CD8-positive, alpha-beta memory T cell (primary cell): ENCODE results near the gene MYH9. TPM values are rescaled to one million over a fixed set of nuclear protein-coding genes. Genes with fewer than 3 reads are reported as not detected.

Experiments
- CTCF ChIA-PET: fragments of 350-600 bp; sonication (Branson Sonifier 250); formaldehyde crosslinking; loops from one replicate; lab custom pipeline; 2021; ENCODE audit warnings: antibody characterized with exemption; lab: Charles Lee
- POLR2A ChIA-PET: fragments of 350-600 bp; sonication (Branson Sonifier 250); formaldehyde crosslinking; loops from one replicate; lab custom pipeline; 2021; ENCODE audit warnings: antibody characterized with exemption; lab: Charles Lee
- DNase-seq, 5 donors: peaks; one replicate each; pipeline versions ENCODE4 v3.0.0 to v3.0.0-alpha.2; 2020 to 2022; ENCODE audit warnings: mixed read lengths in 1 of 5
- H3K27ac ChIP-seq: one replicate; pipeline ENCODE4 v1.7.0; 2013; ENCODE audit warnings: low read depth, mild to moderate bottlenecking, low read length, moderate library complexity
- H3K27me3 ChIP-seq: 2 replicates; pipeline ENCODE4 v1.7.0; 2013; ENCODE audit warnings: low read length, mild to moderate bottlenecking; ENCODE audit not compliant: insufficient read depth, poor library complexity, severe bottlenecking
- H3K36me3 ChIP-seq: 2 replicates; pipeline ENCODE4 v1.7.0; 2013; ENCODE audit warnings: mild to moderate bottlenecking, low read length, moderate library complexity; ENCODE audit not compliant: insufficient read depth
- H3K4me1 ChIP-seq: 2 replicates; pipeline ENCODE4 v1.7.0; 2013; ENCODE audit warnings: mild to moderate bottlenecking, low read length, moderate library complexity; ENCODE audit not compliant: insufficient read depth
- H3K4me3 ChIP-seq: 2 replicates; pipeline ENCODE4 v1.7.0; 2013; ENCODE audit warnings: mild to moderate bottlenecking, low read length
- H3K9me3 ChIP-seq: 2 replicates; pipeline ENCODE4 v1.7.0; 2013; ENCODE audit warnings: mild to moderate bottlenecking, low read length
- H3K27ac Mint-ChIP-seq, 8 donors: one replicate each; pipeline ENCODE4 v1.8.0; 2020 to 2021; ENCODE audit warnings: mixed read lengths in 8 of 8, mild to moderate bottlenecking in 6 of 8, inconsistent platforms in 3 of 8, moderate library complexity in 3 of 8
- H3K27me3 Mint-ChIP-seq, 2 donors: one replicate each; pipeline ENCODE4 v1.8.0; 2020 to 2021; ENCODE audit warnings: mixed read lengths in 2 of 2, mild to moderate bottlenecking in 1 of 2, moderate library complexity in 1 of 2
- H3K36me3 Mint-ChIP-seq, 3 donors: one replicate each; pipeline ENCODE4 v1.8.0; 2020 to 2021; ENCODE audit warnings: mixed read lengths in 3 of 3, inconsistent platforms in 1 of 3, mild to moderate bottlenecking in 1 of 3
- H3K4me1 Mint-ChIP-seq, 3 donors: one replicate each; pipeline ENCODE4 v1.8.0; 2020 to 2021; ENCODE audit warnings: mixed read lengths in 3 of 3, inconsistent platforms in 1 of 3, mild to moderate bottlenecking in 1 of 3
- H3K4me3 Mint-ChIP-seq, 7 donors: one replicate each; pipeline ENCODE4 v1.8.0; 2020 to 2021; ENCODE audit warnings: mixed read lengths in 7 of 7, mild to moderate bottlenecking in 6 of 7, moderate library complexity in 4 of 7, inconsistent platforms in 2 of 7
- H3K9me3 Mint-ChIP-seq, 5 donors: one replicate each; pipeline ENCODE4 v1.8.0; 2020 to 2022; ENCODE audit warnings: mixed read lengths in 5 of 5, mild to moderate bottlenecking in 3 of 5, moderate library complexity in 2 of 5, inconsistent platforms in 1 of 5
- polyA plus RNA-seq: library from polyadenylated mRNA; unstranded; fragments of 300-500 nt; fragmentation: Illumina TruSeq; gene quantifications from one replicate; pipeline ENCODE4 v1.2.3, GENCODE V29; 2021
- total RNA-seq, 2 experiments: library from RNA; stranded (reverse); gene quantifications; one replicate each; pipeline ENCODE4 v1.2.3, GENCODE V29; 2021

Gene MYH9
- total and polyA plus RNA-seq, 3 experiments from 2014 or later: 425 to 684 (median 680) TPM

GRCh38 chr22:36237462-36238372 is 150.1 kb downstream of the MYH9 start:
- Histone ChIP-seq H3K36me3 (peaks cover 23% of the 10 kb centered on the region), H3K4me1 (peaks cover 37% of the 10 kb centered on the region), H3K27ac (peak overlapping the region; percentile 61), H3K4me3 (peak overlapping the region; percentile 91), H3K9me3 (no peaks in the 10 kb centered on the region), H3K27me3 (no peaks in the 10 kb centered on the region)
- Mint-ChIP-seq H3K4me1 (peaks cover 61 to 70% (median 64%) of the 10 kb centered on the region in 3 donors), H3K4me3 (peak overlapping the region; percentile 96 to 100 (median 100)), H3K27me3 (peaks cover 0 to 1% of the 10 kb centered on the region in 2 donors), H3K36me3 (peaks cover 27 to 59% (median 27%) of the 10 kb centered on the region in 3 donors), H3K27ac (peak overlapping the region; percentile 90 to 100 (median 98)), H3K9me3 (peaks cover 4 to 8% (median 5%) of the 10 kb centered on the region in 5 donors)
- ChIA-PET POLR2A (interaction anchor here (1.0 kb wide), 1 partner anchor 15 kb away, joined by 4 read pairs; the partner anchor contains the start of gene APOL1), CTCF (interaction anchor here (1.0 to 3.8 kb wide), 10 partner anchors 10 to 172 kb away, joined by 3 to 29 read pairs (median 6); partner anchors contain the start of gene APOL1)
- DNase-seq: no peak

- H3K4me1 ChIP-seq: peaks cover 37% of the 10 kb centered on the region
- H3K36me3 ChIP-seq: peaks cover 29% of the 10 kb centered on the region
- Mint-ChIP-seq H3K4me3 (peak overlapping the region; percentile 87 to 100 (median 100)), H3K27ac (peak overlapping the region in 7 of 8 donors; percentile 47 to 99 (median 98)), H3K4me1 (peaks cover 61 to 76% (median 70%) of the 10 kb centered on the region in 3 donors), H3K9me3 (peaks cover 0 to 4% (median 0%) of the 10 kb centered on the region in 5 donors), H3K36me3 (peaks cover 21 to 69% (median 31%) of the 10 kb centered on the region in 3 donors), H3K27me3 (peaks cover 0 to 1% of the 10 kb centered on the region in 2 donors)
- H3K9me3 ChIP-seq: no peaks in the 10 kb centered on the region
- ChIA-PET POLR2A (no interaction called here), CTCF (interaction anchor here (0.6 to 3.8 kb wide), 5 partner anchors 16 to 171 kb away, joined by 3 to 29 read pairs (median 5); partner anchors contain the start of gene APOL1)
- DNase-seq: no peak
- H3K27ac ChIP-seq: no peak overlapping the region
- no peaks in the 10 kb centered on the region for H3K27me3 ChIP-seq
- H3K4me3 ChIP-seq: peak overlapping the region; percentile 91
These were observed 151.1 kb downstream of the MYH9 start for GRCh38 chr22:36236388-36237319.

GRCh38 chr22:36235585-36235984 is 152.2 kb downstream of the MYH9 start:
- Mint-ChIP-seq H3K27ac (peak overlapping the region in 5 of 8 donors; percentile 47 to 77 (median 68)), H3K9me3 (peaks cover 0 to 4% (median 0%) of the 10 kb centered on the region in 5 donors), H3K36me3 (peaks cover 24 to 80% (median 34%) of the 10 kb centered on the region in 3 donors), H3K4me1 (peaks cover 61 to 75% (median 70%) of the 10 kb centered on the region in 3 donors), H3K27me3 (peaks cover 0 to 1% of the 10 kb centered on the region in 2 donors), H3K4me3 (peak overlapping the region; percentile 80 to 100 (median 98))
- H3K27me3 ChIP-seq: no peaks in the 10 kb centered on the region
- H3K36me3 ChIP-seq: peaks cover 39% of the 10 kb centered on the region
- CTCF ChIA-PET: interaction anchor here (1.4 kb wide), 1 partner anchor 56 kb away, joined by 3 read pairs; no protein-coding TSS in a partner anchor
- DNase-seq: no peak
- POLR2A ChIA-PET: no interaction called here
- no peak overlapping the region for H3K27ac ChIP-seq
- no peak overlapping the region for H3K4me3 ChIP-seq
- H3K9me3 ChIP-seq: no peaks in the 10 kb centered on the region
- H3K4me1 ChIP-seq: peaks cover 37% of the 10 kb centered on the region

- peak overlapping the region in 6 of 7 donors; percentile 32 to 100 (median 68) for H3K4me3 Mint-ChIP-seq
- Histone ChIP-seq H3K27me3 (no peaks in the 10 kb centered on the region), H3K9me3 (no peaks in the 10 kb centered on the region), H3K4me3 (no peak overlapping the region), H3K36me3 (peaks cover 45% of the 10 kb centered on the region), H3K4me1 (peaks cover 35% of the 10 kb centered on the region), H3K27ac (no peak overlapping the region)
- peaks cover 0 to 1% of the 10 kb centered on the region in 2 donors for H3K27me3 Mint-ChIP-seq
- ChIA-PET POLR2A (no interaction called here), CTCF (no interaction called here)
- peaks cover 24 to 86% (median 34%) of the 10 kb centered on the region in 3 donors for H3K36me3 Mint-ChIP-seq
- peaks cover 0 to 4% (median 0%) of the 10 kb centered on the region in 5 donors for H3K9me3 Mint-ChIP-seq
- H3K4me1 Mint-ChIP-seq: peaks cover 61 to 71% (median 68%) of the 10 kb centered on the region in 3 donors
- peak overlapping the region; percentile 42 to 77 (median 69) for H3K27ac Mint-ChIP-seq
- no peak for DNase-seq
These were observed 152.8 kb downstream of the MYH9 start for GRCh38 chr22:36234919-36235318.

GRCh38 chr22:36234213-36234612 is 153.6 kb downstream of the MYH9 start:
- Mint-ChIP-seq H3K27me3 (peaks cover 0 to 1% of the 10 kb centered on the region in 2 donors), H3K36me3 (peaks cover 25 to 91% (median 37%) of the 10 kb centered on the region in 3 donors), H3K9me3 (peaks cover 0 to 4% (median 0%) of the 10 kb centered on the region in 5 donors), H3K4me3 (peak overlapping the region in 1 of 7 donors; percentile 37), H3K4me1 (peaks cover 54 to 64% (median 61%) of the 10 kb centered on the region in 3 donors), H3K27ac (peak overlapping the region in 6 of 8 donors; percentile 20 to 77 (median 70))
- no peak for DNase-seq
- CTCF ChIA-PET: no interaction called here
- POLR2A ChIA-PET: no interaction called here
- H3K27ac ChIP-seq: no peak overlapping the region
- H3K27me3 ChIP-seq: no peaks in the 10 kb centered on the region
- H3K4me3 ChIP-seq: no peak overlapping the region
- H3K9me3 ChIP-seq: no peaks in the 10 kb centered on the region
- H3K36me3 ChIP-seq: peaks cover 51% of the 10 kb centered on the region
- H3K4me1 ChIP-seq: peaks cover 31% of the 10 kb centered on the region

- Histone ChIP-seq H3K4me1 (peaks cover 31% of the 10 kb centered on the region), H3K27ac (no peak overlapping the region), H3K36me3 (peaks cover 51% of the 10 kb centered on the region), H3K9me3 (no peaks in the 10 kb centered on the region), H3K4me3 (no peak overlapping the region), H3K27me3 (no peaks in the 10 kb centered on the region)
- H3K36me3 Mint-ChIP-seq: peaks cover 24 to 92% (median 40%) of the 10 kb centered on the region in 3 donors
- ChIA-PET CTCF (no interaction called here), POLR2A (no interaction called here)
- no peak for DNase-seq
- peak overlapping the region in 1 of 7 donors; percentile 37 for H3K4me3 Mint-ChIP-seq
- peak overlapping the region in 6 of 8 donors; percentile 20 to 77 (median 70) for H3K27ac Mint-ChIP-seq
- peaks cover 0 to 4% (median 0%) of the 10 kb centered on the region in 5 donors for H3K9me3 Mint-ChIP-seq
- peaks cover 0 to 1% of the 10 kb centered on the region in 2 donors for H3K27me3 Mint-ChIP-seq
- H3K4me1 Mint-ChIP-seq: peaks cover 51 to 61% (median 58%) of the 10 kb centered on the region in 3 donors
These were observed 154.0 kb downstream of the MYH9 start for GRCh38 chr22:36233796-36234195.

- Histone ChIP-seq H3K27me3 (no peaks in the 10 kb centered on the region), H3K9me3 (no peaks in the 10 kb centered on the region), H3K27ac (no peak overlapping the region), H3K36me3 (peaks cover 51% of the 10 kb centered on the region), H3K4me1 (peaks cover 30% of the 10 kb centered on the region), H3K4me3 (no peak overlapping the region)
- peak overlapping the region in 5 of 8 donors; percentile 33 to 84 (median 75) for H3K27ac Mint-ChIP-seq
- POLR2A ChIA-PET: no interaction called here
- H3K4me1 Mint-ChIP-seq: peaks cover 44 to 53% (median 51%) of the 10 kb centered on the region in 3 donors
- H3K4me3 Mint-ChIP-seq: peak overlapping the region in 1 of 7 donors; percentile 56
- H3K36me3 Mint-ChIP-seq: peaks cover 24 to 94% (median 40%) of the 10 kb centered on the region in 3 donors
- CTCF ChIA-PET: no interaction called here
- H3K27me3 Mint-ChIP-seq: peaks cover 0 to 1% of the 10 kb centered on the region in 2 donors
- DNase-seq: no peak
- H3K9me3 Mint-ChIP-seq: peaks cover 0 to 4% (median 0%) of the 10 kb centered on the region in 5 donors
These were observed 154.9 kb downstream of the MYH9 start for GRCh38 chr22:36232715-36233401.
